ENCODE measurements around the gene COL28A1. TPM values are rescaled to one million over a fixed set of nuclear protein-coding genes. Genes with fewer than 3 reads are reported as not detected.

Gene COL28A1
- total and polyA plus RNA-seq, 2 of the 13 experiments (the other 11 are each of a cell fraction or from before 2014, with no cell fraction given): 0.07 to 0.15 TPM

DNA sequence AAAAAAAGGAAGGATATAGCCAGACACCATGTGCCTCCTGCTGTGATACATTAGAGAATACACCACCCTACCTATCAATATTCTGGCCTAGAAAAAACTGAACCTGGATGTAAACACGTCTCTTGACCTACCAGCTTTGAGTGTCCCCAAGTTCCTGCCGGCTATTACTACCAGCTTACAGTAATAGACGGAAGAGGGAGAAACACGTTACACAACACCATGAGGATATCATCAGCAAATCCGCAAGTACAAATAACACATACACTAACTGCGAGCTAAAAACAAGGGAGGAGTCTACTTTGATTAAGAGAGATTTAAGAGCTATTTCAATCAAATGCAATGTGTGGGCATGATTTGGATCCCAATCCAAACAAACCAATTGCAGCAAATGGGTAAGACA, 113.0 kb downstream of the COL28A1 start (continued):
- TF ChIP-seq, protein P1, sequence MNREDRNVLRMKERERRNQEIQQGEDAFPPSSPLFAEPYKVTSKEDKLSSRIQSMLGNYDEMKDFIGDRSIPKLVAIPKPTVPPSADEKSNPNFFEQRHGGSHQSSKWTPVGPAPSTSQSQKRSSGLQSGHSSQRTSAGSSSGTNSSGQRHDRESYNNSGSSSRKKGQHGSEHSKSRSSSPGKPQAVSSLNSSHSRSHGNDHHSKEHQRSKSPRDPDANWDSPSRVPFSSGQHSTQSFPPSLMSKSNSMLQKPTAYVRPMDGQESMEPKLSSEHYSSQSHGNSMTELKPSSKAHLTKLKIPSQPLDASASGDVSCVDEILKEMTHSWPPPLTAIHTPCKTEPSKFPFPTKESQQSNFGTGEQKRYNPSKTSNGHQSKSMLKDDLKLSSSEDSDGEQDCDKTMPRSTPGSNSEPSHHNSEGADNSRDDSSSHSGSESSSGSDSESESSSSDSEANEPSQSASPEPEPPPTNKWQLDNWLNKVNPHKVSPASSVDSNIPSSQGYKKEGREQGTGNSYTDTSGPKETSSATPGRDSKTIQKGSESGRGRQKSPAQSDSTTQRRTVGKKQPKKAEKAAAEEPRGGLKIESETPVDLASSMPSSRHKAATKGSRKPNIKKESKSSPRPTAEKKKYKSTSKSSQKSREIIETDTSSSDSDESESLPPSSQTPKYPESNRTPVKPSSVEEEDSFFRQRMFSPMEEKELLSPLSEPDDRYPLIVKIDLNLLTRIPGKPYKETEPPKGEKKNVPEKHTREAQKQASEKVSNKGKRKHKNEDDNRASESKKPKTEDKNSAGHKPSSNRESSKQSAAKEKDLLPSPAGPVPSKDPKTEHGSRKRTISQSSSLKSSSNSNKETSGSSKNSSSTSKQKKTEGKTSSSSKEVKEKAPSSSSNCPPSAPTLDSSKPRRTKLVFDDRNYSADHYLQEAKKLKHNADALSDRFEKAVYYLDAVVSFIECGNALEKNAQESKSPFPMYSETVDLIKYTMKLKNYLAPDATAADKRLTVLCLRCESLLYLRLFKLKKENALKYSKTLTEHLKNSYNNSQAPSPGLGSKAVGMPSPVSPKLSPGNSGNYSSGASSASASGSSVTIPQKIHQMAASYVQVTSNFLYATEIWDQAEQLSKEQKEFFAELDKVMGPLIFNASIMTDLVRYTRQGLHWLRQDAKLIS (CRISPR knock-in tag; IDR thresholded peaks at IDR 0.05): no peak
- TF ChIP-seq MAFK (conservative IDR thresholded peaks at IDR 0.05 in 1 of 2, IDR thresholded peaks at IDR 0.05 in 1 of 2; ENCODE audit: low read length in 2 of 2) (no peak), ZNF746 (CRISPR knock-in tag; IDR thresholded peaks at IDR 0.05) (no peak), TCF7L2 (IDR thresholded peaks at IDR 0.05; ENCODE audit: low read depth, low read length) (no peak)

DNA sequence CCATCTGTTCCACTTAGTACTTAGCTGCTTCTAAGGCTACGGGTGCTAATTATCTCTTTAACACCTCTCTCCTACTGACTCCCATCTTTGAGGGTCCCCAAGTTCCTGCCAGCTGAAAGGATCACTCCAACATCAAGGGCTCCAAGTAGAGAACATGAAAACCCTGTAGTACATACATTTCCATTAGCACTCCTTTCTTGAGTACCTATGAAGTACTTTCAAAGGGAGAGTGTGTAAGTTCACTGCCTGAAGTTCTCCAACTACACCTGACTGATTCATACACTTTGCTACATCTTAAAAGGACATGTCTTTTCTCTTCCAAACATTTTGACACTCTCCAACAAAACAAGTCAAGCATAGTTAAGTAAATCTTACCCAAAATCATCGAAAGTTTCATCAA, 113.8 kb downstream of the COL28A1 start:
- intact Hi-C loops (cut with micrococcal nuclease; ENCODE audit: unreplicated experiment) (loop anchor here (5.0 to 10.0 kb wide), 3 partner anchors 223 to 343 kb away; partner anchors contain the start of gene UMAD1), in situ Hi-C loops (cut with HindIII; ENCODE audit: extremely low pct_ligation_motif_present, low pct_unique_long_range_greater_than_20kb) (loop anchor here (10.0 kb wide), 1 partner anchor 793 kb away; no protein-coding TSS in a partner anchor)
- FAIRE-seq (no peak), ATAC-seq (no peak), DNase-seq (ENCODE audit: low spot score) (no peak)
- TF ChIP-seq, protein P2, sequence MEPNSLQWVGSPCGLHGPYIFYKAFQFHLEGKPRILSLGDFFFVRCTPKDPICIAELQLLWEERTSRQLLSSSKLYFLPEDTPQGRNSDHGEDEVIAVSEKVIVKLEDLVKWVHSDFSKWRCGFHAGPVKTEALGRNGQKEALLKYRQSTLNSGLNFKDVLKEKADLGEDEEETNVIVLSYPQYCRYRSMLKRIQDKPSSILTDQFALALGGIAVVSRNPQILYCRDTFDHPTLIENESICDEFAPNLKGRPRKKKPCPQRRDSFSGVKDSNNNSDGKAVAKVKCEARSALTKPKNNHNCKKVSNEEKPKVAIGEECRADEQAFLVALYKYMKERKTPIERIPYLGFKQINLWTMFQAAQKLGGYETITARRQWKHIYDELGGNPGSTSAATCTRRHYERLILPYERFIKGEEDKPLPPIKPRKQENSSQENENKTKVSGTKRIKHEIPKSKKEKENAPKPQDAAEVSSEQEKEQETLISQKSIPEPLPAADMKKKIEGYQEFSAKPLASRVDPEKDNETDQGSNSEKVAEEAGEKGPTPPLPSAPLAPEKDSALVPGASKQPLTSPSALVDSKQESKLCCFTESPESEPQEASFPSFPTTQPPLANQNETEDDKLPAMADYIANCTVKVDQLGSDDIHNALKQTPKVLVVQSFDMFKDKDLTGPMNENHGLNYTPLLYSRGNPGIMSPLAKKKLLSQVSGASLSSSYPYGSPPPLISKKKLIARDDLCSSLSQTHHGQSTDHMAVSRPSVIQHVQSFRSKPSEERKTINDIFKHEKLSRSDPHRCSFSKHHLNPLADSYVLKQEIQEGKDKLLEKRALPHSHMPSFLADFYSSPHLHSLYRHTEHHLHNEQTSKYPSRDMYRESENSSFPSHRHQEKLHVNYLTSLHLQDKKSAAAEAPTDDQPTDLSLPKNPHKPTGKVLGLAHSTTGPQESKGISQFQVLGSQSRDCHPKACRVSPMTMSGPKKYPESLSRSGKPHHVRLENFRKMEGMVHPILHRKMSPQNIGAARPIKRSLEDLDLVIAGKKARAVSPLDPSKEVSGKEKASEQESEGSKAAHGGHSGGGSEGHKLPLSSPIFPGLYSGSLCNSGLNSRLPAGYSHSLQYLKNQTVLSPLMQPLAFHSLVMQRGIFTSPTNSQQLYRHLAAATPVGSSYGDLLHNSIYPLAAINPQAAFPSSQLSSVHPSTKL (CRISPR knock-in tag; IDR thresholded peaks at IDR 0.05): no peak
- no peak for TF ChIP-seq ZBTB8A (CRISPR knock-in tag; IDR thresholded peaks at IDR 0.05; ENCODE audit: borderline replicate concordance, low read depth)
- TF ChIP-seq SMARCE1 (IDR thresholded peaks at IDR 0.05; ENCODE audit: borderline replicate concordance): no peak
- TF ChIP-seq, protein P3, sequence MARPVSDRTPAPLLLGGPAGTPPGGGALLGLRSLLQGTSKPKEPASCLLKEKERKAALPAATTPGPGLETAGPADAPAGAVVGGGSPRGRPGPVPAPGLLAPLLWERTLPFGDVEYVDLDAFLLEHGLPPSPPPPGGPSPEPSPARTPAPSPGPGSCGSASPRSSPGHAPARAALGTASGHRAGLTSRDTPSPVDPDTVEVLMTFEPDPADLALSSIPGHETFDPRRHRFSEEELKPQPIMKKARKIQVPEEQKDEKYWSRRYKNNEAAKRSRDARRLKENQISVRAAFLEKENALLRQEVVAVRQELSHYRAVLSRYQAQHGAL (CRISPR knock-in tag; IDR thresholded peaks at IDR 0.05; ENCODE audit: not compliant biosample characterization): no peak
- no peak for TF ChIP-seq ZNF747 (CRISPR knock-in tag; IDR thresholded peaks at IDR 0.05; ENCODE audit: borderline replicate concordance)
- TF ChIP-seq ATM (IDR thresholded peaks at IDR 0.05; ENCODE audit: borderline replicate concordance): no peak
- TF ChIP-seq TMF1 (CRISPR knock-in tag; IDR thresholded peaks at IDR 0.05; ENCODE audit: low read depth): no peak
- TF ChIP-seq MED13 (CRISPR knock-in tag; IDR thresholded peaks at IDR 0.05): no peak
- Histone ChIP-seq H4K20me1 (ENCODE audit: insufficient read depth, low read length) (no peaks in the 10 kb centered on the region), H3K4me2 (ENCODE audit: low read depth, low read length) (no peak overlapping the region), H3K4me3 (replicated peaks in 1 of 3; ENCODE audit: insufficient read depth in 1 of 3, low read depth in 2 of 3, low read length in 3 of 3) (no peak overlapping the region), H3K27ac (ENCODE audit: extremely low read length, insufficient read depth, low read length) (no peak overlapping the region), H3K27me3 (ENCODE audit: control insufficient read depth in 1 of 2, insufficient read depth in 2 of 2, low read length in 2 of 2) (no peaks in the 10 kb centered on the region), H3K9ac (ENCODE audit: insufficient read depth, low read depth, low read length) (no peak overlapping the region), H2AFZ (ENCODE audit: low read length) (no peak overlapping the region), H3K4me1 (ENCODE audit: insufficient read depth, low read length) (no peaks in the 10 kb centered on the region), H3K9me3 (ENCODE audit: low read length) (no peaks in the 10 kb centered on the region), H3K79me2 (ENCODE audit: insufficient read depth, low read length) (no peaks in the 10 kb centered on the region), H3K36me3 (replicated peaks in 1 of 2; ENCODE audit: control insufficient read depth in 1 of 2, insufficient read depth in 2 of 2, low read length in 2 of 2) (no peaks in the 10 kb centered on the region)
- BruUV-seq (replicated peaks): no TSS peak
- ChIA-PET CTCF (ENCODE audit: low intra/inter-chr PET ratio, low total read pairs) (no interaction called here), POLR2A (no interaction called here)
- 16% methylated on average over 2 of the region's 2 CpGs for WGBS (ENCODE audit: low lambda C conversion rate)

Data from HepG2 (cell line).